Stimulated activated CD8-positive, alpha-beta memory T cell treated with anti-CD3 and anti-CD28 coated beads, Interleukin-12 subunit alpha, Interleukin-12 subunit beta, amount 100 ng/mL, for 24 hours (primary cell): ENCODE measurements around the gene RPS5.
"Not testable (repeated sequence)": the region's sequence is repeated elsewhere in the genome, so short reads cannot be mapped to it uniquely, and the experiment has no call there.

Source experiments
- DNase-seq: peaks from one replicate; pipeline ENCODE4 v3.0.0-alpha.2; 2020; ENCODE audit errors: extremely low read depth

Gene RPS5

DNA sequence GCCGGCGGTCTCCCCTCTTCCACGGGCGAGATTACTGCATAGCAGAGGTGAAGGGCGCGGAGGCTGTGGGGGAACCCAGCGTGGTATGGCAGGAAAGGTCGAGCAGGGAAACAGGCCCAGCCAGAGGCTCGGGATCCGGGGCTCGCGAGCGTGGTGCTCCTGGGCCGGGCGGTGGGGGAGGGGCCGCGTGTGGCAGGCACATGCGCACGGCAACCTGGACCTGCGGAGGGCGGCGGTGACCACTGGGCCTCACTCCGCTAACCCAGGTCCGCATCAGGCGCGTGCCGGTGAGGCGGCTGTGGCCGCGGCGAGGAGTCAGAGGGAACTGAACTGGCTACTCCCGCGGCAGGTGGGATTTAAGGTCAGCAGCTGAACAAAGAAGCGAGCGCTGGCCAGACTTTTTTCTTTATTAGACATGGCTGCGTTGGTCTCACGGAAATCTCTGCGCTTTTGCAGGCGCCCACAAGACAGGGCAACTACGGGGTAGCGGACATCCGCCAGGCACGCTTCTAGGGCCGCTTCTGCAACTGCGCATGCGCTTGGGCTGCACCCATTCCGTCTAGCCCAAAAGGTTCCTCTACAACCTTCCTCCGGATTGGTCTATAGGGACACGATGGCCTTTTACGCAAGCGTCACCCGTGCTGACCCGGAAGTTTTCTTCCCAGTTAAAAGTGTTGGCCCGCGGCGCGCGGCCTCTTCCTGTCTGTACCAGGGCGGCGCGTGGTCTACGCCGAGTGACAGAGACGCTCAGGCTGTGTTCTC lies at the start of gene RPS5:
TSS of gene RPS5 (plus strand) at position 694 of the 762 bp plus-strand sequence. CDS start 869 bp downstream, outside the sequence.
- DNase-seq = peak; percentile 84

GRCh38 chr19:58338336-58338735 lies 48.7 kb upstream of the RPS5 start:
- no peak for DNase-seq

DNA sequence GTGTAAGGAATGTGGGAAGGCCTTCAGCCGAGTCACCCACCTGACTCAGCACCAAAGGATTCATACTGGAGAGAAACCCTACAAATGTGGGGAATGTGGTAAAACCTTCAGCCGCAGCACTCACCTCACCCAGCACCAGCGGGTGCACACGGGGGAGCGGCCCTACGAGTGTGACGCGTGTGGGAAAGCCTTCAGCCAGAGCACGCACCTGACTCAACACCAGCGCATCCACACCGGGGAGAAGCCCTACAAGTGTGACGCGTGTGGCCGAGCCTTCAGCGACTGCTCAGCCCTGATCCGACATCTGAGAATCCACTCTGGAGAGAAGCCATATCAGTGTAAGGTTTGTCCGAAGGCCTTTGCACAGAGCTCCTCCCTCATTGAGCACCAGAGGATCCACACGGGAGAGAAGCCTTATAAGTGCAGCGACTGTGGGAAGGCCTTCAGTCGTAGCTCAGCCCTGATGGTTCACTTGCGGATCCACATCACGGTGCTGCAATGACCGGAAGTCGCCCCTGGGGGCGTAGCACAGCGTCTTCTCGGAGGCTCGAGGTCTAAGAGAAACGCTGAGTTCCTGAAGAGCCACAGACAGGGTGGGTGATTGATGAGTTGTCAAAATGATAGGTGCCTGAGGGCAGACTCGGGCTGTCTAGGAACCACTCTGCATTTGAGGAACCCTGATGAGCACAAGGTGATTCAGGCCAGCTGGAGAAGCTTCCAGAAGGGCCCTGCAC lies 48.1 kb upstream of the RPS5 start:
- no peak for DNase-seq

GRCh38 chr19:58345558-58345957 lies 41.5 kb upstream of the RPS5 start:
- no peak for DNase-seq

- no peak for DNase-seq
These were observed 39.8 kb upstream of the RPS5 start for GRCh38 chr19:58346961-58347929.

DNA sequence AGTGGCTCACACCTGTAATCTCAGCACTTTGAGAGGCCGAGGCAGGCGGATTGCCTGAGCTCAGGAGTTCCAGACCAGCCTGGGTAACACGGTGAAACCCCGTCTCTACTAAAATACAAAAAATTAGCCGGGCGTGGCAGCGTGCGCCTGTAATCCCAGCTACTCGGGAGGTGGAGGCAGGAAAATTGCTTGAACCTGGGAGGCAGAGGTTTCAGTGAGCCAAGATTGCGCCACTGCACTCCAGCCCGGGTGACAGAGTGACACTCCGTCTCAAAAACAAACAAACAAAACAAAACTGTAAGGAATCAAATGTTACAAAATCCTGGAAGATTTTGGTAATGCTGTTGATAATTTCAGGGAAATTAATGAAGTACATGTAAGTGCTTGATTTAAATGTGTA lies 39.0 kb upstream of the RPS5 start:
- DNase-seq = not testable (repeated sequence)

- no peak for DNase-seq
These were observed 37.5 kb upstream of the RPS5 start for GRCh38 chr19:58349590-58349989.

GRCh38 chr19:58350001-58350861 lies 36.8 kb upstream of the RPS5 start:
- DNase-seq = no peak

DNA sequence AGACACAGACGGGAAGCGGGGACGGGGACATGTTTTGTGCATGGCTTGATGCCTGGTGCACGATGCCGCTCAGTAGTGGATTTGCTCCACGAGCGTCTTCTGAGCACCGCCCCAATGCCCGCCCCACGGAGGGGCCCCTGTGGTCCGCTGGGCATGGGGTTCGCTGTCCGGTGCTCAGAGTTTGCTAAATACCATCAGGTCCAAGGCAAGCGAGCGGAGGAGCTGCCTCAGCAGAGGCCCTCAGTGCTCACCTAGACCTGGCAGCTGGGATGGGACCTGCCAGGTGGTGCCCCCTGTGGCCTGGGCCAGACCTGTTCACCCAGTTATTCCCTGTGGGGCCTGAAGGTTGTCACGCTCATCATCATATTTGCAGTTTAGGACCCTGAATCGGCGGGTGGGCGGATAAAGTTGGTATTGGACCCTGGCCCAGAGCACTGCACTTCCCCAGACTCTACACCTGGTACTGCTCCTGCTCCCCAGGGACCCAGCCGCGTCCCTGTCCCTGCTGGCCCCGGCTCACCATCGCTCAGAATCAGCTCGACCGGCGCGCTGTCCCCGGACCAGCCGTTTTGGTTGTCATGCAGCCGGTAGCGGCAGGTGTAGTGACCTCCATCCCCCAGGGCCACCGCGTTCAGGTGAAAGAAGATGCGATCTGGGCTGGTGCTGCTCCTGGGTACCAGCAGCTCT lies 36.1 kb upstream of the RPS5 start:
- no peak for DNase-seq

GRCh38 chr19:58351558-58351878 lies 35.6 kb upstream of the RPS5 start:
- no peak for DNase-seq

DNA sequence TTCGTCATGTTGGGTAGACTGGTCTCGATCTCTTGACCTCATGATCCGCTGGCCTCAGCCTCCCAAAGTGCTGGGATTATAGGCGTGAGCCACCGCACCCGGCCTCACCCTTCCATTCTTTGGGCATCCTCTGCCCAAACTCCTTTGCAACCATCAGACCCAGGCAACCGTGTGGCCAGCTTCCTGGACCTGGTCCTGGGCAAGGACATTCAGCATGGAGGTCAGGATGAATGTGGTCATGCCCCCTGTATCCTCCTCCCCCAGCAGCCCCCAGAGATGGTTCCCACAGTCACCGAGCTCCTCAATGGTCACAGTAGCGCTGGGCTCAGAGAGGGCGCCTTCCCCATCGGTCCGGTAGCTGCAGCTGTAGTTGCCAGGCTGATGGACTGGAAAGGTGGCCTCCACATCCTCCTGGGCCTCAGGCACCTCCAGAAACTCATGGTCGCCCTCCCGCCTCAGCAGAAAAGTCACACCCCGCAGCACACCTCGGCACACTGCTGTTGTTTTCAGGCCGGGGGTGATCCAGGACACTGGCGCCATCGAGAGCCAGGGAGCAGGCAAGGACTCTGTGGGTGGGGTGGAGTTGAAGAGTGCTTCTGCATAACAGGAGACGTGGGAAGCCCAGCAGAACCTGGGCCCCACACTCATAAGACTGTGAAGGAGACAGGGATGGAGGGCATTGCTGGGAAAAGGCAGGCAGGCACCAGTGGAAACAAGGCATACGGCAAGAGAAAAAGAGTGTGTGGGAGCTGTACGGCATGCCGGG lies 34.9 kb upstream of the RPS5 start:
- DNase-seq = no peak

- no peak for DNase-seq
These were observed 34.1 kb upstream of the RPS5 start, which contains the start of gene A1BG for GRCh38 chr19:58352760-58353671. Gene A1BG (minus strand): TSS chr19:58353492. CDS start chr19:58353437, 55 bp downstream.

GRCh38 chr19:58353717-58354477 lies 33.2 kb upstream of the RPS5 start:
- no peak for DNase-seq

- DNase-seq = no peak
These were observed 32.5 kb upstream of the RPS5 start for GRCh38 chr19:58354478-58355030.

DNA sequence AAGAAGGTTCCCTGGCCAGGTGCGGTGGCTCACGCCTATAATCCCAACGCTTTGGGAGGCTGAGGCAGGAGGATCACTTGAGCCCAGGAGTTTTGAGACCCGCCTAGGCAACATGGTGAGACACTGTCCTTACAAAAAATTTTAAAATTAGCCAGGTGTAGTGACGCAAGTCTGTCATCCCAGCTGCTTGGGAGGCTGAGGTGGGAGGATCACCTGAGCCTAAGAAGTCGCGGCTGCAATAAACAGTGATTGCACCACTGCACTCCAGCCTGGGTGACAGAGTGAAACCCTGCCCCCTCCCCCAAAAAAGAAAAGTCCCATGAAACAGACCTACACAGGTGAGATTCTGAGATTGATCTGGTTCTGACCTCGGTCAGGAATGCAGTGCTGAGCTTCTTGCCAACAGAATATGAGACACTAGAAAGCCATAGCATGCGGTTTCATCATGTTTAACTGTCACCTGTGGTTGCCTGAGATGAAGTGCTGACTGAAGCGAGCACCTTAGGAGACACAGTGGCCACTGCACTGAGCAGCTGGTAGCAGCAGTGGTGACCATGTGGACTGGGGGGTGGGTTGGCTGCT lies 31.8 kb upstream of the RPS5 start:
- no peak for DNase-seq

GRCh38 chr19:58355908-58356765 lies 30.9 kb upstream of the RPS5 start:
- no peak for DNase-seq
